Neutrophil (primary cell): ENCODE results near the gene FAM171A2.

Source experiments
- H3K27ac ChIP-seq: fragments of 200-600 bp; sonication (generic); 2 replicates; pipeline ENCODE4 v1.5.1; 2016; ENCODE audit warnings: mild to moderate bottlenecking, moderate library complexity
- H3K27me3 ChIP-seq: fragments of 200-600 bp; sonication (generic); 2 replicates; pipeline ENCODE4 v1.6.0; 2016; ENCODE audit warnings: mild to moderate bottlenecking
- H3K36me3 ChIP-seq: fragments of 200-600 bp; sonication (generic); 2 replicates; pipeline ENCODE4 v1.5.1; 2017
- H3K4me1 ChIP-seq, 2 experiments: fragments of 200-600 bp in 1 of 2; sonication (generic) in 1 of 2; 1 replicate in 1 of 2; 2 replicates in 1 of 2; pipeline versions ENCODE4 v1.5.1 to v1.6.1; 2013 to 2016; ENCODE audit warnings: low read depth in 1 of 2, low read length in 1 of 2, mild to moderate bottlenecking in 1 of 2, moderate library complexity in 1 of 2; ENCODE audit not compliant: control insufficient read depth in 1 of 2, insufficient read depth in 1 of 2
- H3K4me3 ChIP-seq, 2 experiments: fragments of 200-600 bp in 1 of 2; sonication (generic) in 1 of 2; 1 replicate in 1 of 2; 2 replicates in 1 of 2; pipeline ENCODE4 v1.5.1; 2013 to 2016; ENCODE audit warnings: low read depth in 1 of 2, low read length in 1 of 2, mild to moderate bottlenecking in 1 of 2, moderate library complexity in 1 of 2
- H3K9me3 ChIP-seq: fragments of 200-600 bp; sonication (generic); 2 replicates; pipeline ENCODE4 v1.5.1; 2016
- TF ChIP-seq, protein P1 (sequence below): fragments of 200-600 bp; sonication (generic); IDR thresholded peaks from 2 replicates; pipeline ENCODE4 v1.5.1; 2016; ENCODE audit warnings: antibody characterized with exemption

FAM171A2 gene

DNA sequence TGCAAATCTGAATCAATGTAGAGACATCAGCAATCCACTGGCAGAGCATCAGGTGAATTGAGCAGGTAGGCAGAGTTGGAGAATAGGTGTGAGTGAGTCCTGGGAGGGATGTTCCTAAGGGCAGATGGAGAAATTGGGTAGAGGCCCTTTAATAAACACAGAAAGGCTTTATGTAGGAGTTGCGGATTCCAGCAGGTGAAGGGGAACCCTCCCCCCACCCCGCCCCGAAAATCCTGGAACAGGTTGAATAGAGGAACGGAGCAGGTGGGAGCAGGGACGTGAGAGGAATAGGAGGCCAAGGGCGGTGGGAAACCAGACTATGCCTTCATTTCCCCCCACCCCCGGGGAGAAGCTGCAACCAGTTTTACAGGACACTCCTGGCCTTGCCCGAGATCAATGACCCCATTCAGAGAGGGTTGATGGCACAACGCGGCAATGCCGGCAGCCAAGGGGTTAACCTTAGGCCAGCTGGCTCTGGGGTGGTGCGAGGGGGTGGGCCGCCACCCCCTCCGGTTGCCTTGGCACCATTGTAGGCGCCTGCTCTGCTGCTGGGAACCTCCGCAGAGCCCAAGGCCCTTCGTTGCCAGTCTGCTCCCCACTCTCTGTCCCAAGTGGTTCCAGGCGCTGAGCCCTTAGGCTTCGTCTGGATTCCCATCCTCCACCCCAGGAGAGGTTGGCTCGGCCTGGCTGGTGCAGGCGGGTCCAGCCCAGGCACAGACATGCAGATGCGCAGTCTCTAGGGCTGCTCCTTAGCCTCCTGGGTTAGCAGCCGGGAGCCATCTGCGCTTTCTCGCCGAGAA, 56.1 kb downstream of the FAM171A2 start:
- Histone ChIP-seq H3K9me3 (no peaks in the 10 kb centered on the region), H3K4me3 (peak overlapping the region in 1 of 2 experiments; percentile 54), H3K27ac (no peak overlapping the region)

DNA sequence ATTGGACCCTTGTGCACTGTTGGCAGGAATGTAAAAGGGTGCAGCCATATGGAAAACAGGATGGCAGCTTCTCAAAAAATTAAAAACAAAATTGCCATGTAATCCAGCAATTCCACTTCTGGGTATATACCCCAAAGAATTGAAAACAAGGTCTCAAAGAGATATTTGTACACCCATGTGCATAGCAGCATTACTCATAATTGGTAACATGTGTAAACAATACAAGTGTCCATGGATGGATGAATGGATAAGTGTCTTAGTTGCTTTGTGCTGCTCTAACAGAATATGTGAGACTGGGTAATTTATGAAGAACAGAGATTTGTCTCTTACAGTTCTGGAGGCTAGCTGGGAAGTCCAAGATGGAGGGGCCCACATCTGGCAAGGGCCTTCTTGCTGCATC, 59.0 kb downstream of the FAM171A2 start:
- peaks cover 94% of the 10 kb centered on the region for H3K27me3 ChIP-seq
- no peaks in the 10 kb centered on the region for H3K9me3 ChIP-seq
- no peaks in the 10 kb centered on the region for H3K36me3 ChIP-seq
- H3K4me1 ChIP-seq = peaks cover 0 to 18% of the 10 kb centered on the region in 2 experiments
- no peak overlapping the region for H3K27ac ChIP-seq
- no peak overlapping the region for H3K4me3 ChIP-seq
- TF ChIP-seq, protein P1, sequence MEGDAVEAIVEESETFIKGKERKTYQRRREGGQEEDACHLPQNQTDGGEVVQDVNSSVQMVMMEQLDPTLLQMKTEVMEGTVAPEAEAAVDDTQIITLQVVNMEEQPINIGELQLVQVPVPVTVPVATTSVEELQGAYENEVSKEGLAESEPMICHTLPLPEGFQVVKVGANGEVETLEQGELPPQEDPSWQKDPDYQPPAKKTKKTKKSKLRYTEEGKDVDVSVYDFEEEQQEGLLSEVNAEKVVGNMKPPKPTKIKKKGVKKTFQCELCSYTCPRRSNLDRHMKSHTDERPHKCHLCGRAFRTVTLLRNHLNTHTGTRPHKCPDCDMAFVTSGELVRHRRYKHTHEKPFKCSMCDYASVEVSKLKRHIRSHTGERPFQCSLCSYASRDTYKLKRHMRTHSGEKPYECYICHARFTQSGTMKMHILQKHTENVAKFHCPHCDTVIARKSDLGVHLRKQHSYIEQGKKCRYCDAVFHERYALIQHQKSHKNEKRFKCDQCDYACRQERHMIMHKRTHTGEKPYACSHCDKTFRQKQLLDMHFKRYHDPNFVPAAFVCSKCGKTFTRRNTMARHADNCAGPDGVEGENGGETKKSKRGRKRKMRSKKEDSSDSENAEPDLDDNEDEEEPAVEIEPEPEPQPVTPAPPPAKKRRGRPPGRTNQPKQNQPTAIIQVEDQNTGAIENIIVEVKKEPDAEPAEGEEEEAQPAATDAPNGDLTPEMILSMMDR = no peak

More for the DNA sequence above, 56.1 kb downstream of the FAM171A2 start:
- TF ChIP-seq, protein P1 = no peak
- peaks cover 100% of the 10 kb centered on the region for H3K27me3 ChIP-seq
- H3K4me1 ChIP-seq = peaks cover 0 to 18% of the 10 kb centered on the region in 2 experiments
- no peaks in the 10 kb centered on the region for H3K36me3 ChIP-seq
